GM11168 (cell line): ENCODE measurements around the gene FBN3.

Experiments used
- in situ Hi-C: fragments of 300-500 bp; cut with MboI; formaldehyde crosslinking; loops from one replicate; pipeline ENCODE4 v1.12.0; 2022; ENCODE audit warnings: low sequenced_read_pairs; ENCODE audit not compliant: unreplicated experiment

Gene FBN3

DNA sequence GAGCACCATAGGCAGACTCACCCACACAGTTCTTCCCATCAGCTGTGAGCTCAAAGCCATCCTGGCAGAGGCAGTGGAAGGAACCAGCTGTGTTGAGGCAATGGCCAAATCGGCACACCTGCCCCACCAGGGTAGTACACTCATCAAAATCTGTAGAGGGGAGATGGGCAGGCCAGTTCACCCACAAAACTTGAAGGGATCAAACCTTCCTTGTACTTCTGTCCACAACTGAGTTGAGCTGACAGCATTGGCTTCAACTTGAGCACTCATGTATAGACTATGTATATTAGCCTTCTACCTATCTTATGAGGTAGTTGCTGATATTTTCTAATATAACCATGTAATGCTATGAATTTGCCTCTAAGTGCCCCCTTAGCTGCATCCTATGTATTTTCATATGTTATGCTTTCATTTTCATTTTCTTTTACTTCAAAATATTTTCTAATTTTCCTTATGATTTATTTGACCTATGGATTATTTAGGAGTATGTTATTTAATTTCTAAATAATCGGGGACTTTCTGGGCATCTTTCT, 54.0 kb downstream of the FBN3 start:
- in situ Hi-C loops: no loop called here

DNA sequence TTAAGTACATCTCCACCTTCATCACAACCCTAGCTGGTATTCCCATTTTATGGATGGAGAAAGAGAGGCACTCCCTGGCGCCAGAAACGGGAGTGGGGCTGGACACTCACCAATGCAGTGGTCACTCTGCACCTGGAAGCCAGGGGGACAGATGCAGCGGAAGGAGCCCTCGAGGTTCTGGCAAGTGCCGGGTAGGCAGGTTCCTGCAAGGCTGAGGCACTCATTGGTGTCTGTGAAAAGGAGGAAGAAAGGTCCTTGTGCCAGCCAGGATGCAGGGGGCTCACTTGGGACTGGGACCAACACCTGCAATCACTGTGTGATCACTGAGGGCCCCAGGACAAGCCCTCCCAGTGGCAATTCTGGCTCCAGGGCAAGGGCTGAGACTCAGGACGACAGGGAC, 55.1 kb downstream of the FBN3 start:
- in situ Hi-C loops: no loop called here

- in situ Hi-C loops: no loop called here
Observed at GRCh38 chr19:8093740-8094139, 55.7 kb downstream of the FBN3 start.

DNA sequence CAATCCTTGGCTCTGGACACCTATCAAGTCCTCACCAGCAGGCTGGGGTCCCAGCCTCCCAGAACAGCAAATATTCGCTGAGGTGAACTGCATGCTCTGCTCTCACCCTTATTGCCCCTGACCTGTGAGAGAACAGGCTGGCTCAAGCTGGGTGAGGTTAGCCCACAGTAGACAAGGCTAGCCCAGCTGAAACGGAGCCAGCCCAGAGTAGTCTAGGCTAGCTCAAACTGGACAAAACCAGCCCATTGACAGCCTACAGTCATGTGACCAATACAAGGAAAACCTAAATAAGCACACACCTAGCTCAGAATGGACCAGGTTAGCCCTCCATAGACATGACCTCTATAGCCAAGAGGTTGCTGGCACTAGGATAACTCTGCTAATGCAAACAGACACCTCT, 58.4 kb downstream of the FBN3 start:
- in situ Hi-C loops: no loop called here

DNA sequence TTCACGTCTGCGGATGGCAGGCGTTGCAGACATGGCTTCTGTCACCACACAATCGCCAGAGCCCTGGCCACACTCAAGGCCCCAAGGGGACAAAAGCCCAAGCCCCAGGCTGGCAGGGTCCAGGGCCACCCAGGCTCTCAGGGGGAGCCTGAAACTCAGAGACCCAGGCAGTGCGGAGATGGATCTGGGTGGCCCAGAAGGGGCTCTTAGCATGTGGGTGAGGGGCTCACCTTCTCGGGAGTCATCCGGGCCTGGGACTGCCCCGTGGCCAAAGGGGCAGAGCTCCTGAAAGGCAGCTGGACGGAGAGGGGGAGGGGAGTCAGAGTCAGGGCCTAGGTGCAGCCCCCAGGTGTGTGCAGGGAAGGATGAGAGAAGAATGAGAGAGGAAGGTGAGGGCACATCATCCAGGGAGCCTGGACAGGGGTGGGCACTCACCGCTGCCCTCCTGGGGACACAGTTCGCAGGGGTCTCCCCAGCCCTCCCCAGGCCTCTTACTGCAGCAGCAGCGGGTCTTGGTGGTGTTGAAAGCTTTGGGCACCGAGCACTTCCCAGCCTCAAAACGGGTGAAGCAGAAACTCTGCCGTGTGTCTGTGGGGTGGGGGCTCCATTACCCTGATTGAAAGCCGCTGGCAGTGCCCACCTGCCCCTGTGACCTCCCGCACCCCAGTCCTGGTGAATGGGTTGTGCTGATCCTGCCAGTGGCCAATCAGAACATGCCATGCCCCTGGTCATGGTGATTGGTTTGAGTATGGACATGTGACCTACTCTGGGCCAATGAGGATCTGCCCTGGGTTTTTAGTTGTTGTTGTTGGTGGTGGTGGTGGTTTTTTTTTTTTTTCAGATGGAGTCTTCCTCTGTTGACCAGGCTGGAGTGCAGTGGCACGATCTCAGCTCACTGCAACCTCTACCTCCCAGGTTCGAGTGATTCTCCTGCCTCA, 59.5 kb downstream of the FBN3 start:
- in situ Hi-C loops: no loop called here

- in situ Hi-C loops: no loop called here
Observed at GRCh38 chr19:8088752-8089663, 60.4 kb downstream of the FBN3 start.

- in situ Hi-C loops: no loop called here
Observed at GRCh38 chr19:8087876-8088275, 61.5 kb downstream of the FBN3 start.

GRCh38 chr19:8086849-8087248, 62.5 kb downstream of the FBN3 start:
- in situ Hi-C loops: no loop called here

DNA sequence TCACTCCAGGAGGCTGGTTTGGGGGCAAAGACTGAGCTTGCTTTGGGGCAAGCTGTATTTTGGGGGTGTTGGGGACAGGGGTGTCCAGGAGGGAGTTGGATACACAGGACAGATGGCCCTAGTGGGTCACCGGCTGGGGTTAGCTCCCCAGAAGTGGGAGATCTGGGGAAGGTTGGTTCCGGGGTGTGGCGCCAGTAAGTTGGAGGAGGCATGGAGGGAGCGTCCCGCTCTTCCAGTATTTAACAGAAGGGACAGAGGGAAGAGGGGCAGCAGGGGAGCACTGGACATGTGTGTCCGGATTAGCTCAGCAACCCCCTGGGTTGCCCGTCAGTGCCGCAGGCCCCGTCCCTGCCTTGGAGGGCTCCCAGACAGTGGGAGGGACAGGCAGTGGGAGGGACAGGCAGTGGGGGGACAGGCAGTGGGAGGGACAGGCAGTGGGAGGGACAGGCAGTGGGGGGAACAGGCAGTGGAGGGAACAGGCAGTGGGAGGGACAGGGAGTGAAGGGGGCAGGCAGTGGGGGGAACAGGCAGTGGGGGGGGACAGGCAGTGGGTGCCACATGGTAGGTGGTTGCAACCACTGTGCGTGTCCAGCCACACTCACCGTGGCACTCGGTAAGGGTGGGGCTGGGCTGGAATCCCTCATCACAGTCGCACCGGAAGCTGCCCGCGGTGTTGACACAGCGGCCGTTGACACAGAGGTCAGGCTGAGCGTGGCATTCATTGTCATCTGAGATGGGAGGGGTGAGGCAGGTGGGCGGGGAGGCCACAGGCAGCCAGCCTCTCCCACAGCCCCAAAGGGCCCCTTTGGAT, 63.6 kb downstream of the FBN3 start:
- in situ Hi-C loops: no loop called here

DNA sequence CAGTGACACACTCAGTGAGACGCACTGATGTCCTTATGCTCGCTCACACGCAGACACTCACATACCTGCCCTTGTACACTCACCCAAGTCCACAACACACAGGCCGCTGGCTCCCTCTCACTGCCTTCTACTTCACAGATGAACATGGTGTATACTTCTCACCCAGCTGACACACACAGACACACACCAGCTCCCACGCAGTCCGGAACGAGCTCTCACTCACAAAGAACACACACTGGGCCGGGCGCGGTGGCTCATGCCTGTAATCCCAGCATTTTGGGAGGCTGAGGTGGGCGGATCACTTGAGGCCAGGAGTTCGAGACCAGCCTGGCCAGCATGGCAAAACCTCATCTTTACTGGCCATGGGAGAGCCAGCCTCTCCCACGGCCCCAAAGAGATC, 65.2 kb downstream of the FBN3 start:
- in situ Hi-C loops: no loop called here

GRCh38 chr19:8083141-8083540, 66.3 kb downstream of the FBN3 start:
- in situ Hi-C loops: no loop called here

DNA sequence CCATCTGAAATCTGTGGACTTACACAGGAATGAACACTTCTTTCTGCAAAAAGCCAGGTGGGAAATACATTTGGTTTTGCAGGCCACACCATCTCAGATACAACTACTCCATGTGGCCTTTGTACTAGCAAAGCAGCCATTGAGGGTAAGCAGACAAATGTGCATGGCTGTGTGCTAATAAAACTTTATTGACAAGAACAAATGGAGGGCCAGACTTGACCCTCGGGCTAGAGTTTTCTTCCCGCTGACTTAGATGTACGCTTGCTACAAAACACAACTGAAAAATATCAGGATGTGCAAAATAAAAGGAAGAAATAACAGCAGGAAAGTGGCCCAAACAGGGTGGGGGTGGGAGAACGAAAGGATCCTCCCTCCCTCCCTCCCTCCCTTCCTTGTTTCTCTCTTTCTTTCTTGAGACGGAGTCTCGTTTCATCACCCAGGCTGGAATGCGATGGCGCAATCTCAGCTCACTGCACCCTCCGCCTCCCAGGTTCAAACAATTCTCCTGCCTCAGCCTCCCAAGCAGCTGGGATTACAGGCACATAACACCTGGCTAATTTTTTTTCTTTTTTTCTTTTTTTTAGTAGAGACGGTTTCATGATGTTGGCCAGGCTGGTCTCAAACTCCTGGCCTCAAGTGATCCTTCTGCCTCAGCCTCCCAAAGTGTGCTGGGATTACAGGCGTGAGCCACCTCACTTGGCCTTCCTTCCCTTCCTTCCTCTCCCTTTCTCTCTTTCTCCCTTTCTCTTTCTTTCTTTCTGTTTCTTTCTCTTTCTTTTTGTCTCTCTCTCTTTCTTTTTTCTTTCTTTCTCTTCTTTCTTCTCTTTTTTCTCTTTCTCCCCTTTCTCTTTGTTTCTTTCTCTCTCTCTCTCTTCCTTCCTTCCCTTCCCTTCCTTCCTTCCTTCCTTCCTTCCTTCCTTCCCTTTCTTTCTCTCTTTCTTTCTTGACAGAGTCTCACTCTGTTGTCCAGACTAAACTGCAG, 67.5 kb downstream of the FBN3 start:
- in situ Hi-C loops: no loop called here

DNA sequence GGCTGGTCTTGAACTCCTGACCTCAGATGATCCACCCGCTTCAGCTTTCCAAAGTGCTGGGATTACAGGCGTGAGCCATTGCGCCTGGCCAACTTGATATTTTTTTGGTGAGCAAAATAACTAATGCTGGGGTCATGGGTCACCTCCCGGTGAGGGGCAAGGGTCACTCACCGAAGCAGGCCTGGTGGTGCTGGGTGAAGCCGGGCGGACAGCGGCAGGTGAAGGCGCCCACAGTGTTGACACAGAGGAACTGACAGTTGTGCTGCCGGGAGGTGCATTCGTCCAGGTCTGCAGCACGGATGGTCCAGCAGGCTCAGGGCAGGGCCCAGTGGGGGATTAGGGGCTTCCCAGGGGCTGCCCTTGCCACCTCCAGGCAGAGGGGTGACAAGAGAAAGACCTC, 68.6 kb downstream of the FBN3 start:
- in situ Hi-C loops: no loop called here

DNA sequence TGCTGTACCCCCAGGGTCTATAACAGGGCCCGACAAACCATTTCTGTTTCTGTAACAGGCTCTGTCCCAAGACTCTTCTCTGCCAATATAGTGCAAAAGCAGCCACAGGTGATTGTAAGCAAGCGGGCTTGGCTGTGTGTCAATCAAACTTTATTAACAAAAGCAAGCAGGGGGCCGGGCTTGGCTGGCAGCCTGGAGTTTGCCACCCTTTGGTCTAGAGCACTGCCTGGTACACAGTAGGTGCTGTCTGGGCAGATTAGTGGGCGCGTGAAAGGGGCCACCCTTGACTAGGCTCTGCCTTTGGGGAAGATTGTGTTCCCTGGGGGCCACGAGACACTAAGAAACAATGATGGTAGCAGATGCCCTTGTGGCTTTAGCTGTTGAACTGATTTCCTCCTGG, 69.4 kb downstream of the FBN3 start:
- in situ Hi-C loops: no loop called here

DNA sequence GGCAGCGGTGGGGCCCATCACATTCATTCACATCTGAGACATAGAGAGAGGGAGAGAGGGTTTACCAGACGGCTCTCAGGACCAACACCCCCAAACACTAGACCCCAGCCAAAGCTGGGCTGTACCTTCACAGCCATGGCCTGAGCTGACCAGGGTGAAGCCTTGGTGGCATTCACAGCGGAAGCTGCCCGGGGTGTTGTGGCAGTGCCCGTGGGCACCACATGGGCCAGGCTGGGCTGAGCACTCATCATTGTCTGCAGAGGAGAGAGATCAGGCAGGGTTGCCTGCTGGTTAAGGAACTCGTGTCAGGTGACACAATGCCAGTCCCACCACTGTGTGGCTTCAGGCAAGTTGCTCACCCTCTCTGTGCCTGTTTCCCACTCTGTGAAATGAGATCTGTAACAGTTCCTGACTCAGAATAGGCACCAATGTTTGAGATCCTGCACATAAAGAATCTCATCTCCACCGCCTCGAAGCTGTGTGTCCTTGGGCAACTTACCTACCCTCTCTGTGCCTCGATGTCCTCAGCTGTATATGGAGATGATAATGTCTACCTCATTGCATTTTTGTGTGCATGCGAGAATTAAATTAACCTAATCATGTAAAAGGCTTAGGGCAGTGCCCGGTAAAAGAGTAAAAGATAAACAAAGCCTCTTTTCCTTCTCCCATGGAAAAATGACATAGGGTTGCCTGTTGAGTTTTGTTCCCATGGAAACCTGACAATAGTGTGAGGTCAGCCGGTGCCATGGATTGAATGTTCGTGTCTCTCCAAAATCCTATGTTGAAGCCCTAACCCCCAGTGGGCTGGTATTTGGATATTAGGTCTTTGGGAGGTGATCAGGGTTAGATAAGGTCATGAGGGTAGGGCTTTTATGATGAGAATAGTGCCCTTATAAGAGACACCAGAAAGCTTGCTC, 74.0 kb downstream of the FBN3 start:
- in situ Hi-C loops: no loop called here

DNA sequence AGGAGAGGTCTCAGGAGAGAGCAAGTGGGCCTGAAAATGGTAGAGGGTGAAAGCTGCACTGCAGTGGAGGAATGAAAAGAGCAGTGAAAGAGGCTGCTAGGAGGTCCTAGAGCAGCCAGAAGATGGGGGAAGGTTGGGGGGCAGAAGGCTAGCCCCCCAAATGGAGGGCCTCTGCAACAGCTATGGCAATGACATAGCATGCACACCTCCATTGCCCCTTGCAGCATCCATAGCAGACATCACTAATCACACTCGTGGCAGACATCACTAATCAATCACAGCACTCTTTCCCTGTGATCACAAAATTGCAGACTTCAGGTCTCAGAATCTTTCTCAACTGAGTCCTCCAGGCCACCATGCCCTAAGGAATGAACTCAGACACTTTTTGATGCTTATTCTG, 74.9 kb downstream of the FBN3 start:
- in situ Hi-C loops: no loop called here

DNA sequence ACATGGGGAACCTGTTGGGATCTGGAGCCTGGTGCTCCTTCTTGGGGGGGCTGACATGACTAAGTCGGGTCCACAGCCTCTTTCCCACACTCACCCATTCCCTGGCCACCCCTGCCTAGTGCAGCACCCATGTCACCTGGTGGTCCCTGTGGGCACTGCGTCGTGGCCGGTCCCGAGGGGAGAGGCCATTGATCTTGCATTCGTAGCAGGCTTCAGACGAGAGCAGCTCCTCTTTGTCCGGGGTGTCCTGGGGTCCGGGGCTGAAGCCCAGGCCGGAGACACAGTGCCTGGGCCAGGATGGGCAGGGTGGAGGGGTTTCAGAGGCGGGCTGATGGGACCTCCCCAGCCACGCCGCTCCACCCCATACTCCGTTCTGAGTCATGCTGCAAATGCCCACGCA, 77.5 kb downstream of the FBN3 start:
- in situ Hi-C loops: no loop called here
